BJ (cell line): ENCODE data around the gene SFPQ. TPM values are rescaled to one million over a fixed set of nuclear protein-coding genes. Genes with fewer than 3 reads are reported as not detected.

ENCODE experiments used
- CTCF ChIA-PET: fragments of 350-600 bp; formaldehyde crosslinking; extraction: SDS; loops from one replicate; lab custom pipeline; 2021; ENCODE audit warnings: antibody characterized with exemption, inconsistent platforms; lab: Yijun Ruan, JAX
- POLR2A ChIA-PET: fragments of 300-600 bp; sonication (Branson Sonifier 250); formaldehyde crosslinking; extraction: SDS; loops from one replicate; lab custom pipeline; 2021; ENCODE audit warnings: antibody characterized with exemption; lab: Charles Lee
- DNase-seq: peaks from one replicate; pipeline ENCODE4 v3.0.0-alpha.2; 2011; ENCODE audit warnings: low read depth
- H3K27me3 ChIP-seq: 2 replicates; pipeline ENCODE4 v1.6.0; 2011; ENCODE audit warnings: low read length; ENCODE audit not compliant: control insufficient read depth, insufficient read depth
- H3K36me3 ChIP-seq: 2 replicates; pipeline ENCODE4 v1.5.1; 2011; ENCODE audit warnings: low read length; ENCODE audit not compliant: control insufficient read depth, insufficient read depth
- H3K4me3 ChIP-seq: 2 replicates; pipeline ENCODE4 v1.5.1; 2011; ENCODE audit warnings: low read depth, mild to moderate bottlenecking, control low read depth, low read length
- CTCF ChIP-seq: IDR thresholded peaks from 2 replicates; pipeline ENCODE4 v1.5.1; 2011; ENCODE audit warnings: low read depth, mild to moderate bottlenecking, control low read depth, inconsistent platforms, low read length, moderate library complexity; ENCODE audit not compliant: insufficient read depth
- polyA plus RNA-seq: library from polyadenylated mRNA; depleted of rRNA; stranded (reverse); fragments of >200 nt; gene quantifications from 2 replicates; pipeline ENCODE4 v1.2.3, GENCODE V29; 2011

Gene SFPQ
- polyA plus RNA-seq, 1 experiment = 27.3 TPM

DNA sequence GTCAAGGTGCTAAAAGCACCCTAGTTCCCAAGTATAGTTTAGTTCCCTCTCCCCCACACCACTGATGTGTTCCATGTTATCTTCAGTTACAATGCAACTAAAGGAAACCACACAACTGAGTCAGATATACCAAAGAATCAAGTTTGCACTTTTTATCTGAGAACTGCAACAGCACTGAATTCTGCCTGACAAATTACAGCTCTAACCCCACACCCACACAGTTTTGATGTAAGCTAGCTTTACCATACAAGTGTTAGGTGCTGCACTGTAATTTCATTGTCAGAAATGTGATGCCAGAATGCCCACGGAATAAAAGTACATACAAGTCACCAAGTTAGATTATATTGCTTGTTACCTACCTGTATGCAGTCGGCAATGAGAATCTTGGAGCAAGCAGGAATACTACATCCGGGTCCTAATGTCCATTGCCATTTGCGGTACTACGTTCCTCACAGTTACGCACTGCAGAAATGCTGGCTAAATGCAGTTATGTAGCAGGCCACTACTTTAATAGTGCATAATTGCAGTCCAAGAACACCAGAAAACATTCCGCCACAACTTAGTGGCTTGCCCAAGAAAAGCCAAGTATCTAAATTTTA is 12.1 kb downstream of the SFPQ start:
- CTCF ChIA-PET = interaction anchor here (1.2 kb wide), 2 partner anchors 8 to 91 kb away, joined by 3 read pairs; no protein-coding TSS in a partner anchor
- Histone ChIP-seq H3K36me3 (peaks cover 28% of the 10 kb centered on the region), H3K27me3 (no peaks in the 10 kb centered on the region), H3K4me3 (no peak overlapping the region)
- TF ChIP-seq CTCF = no peak
- POLR2A ChIA-PET = no interaction called here
- DNase-seq = no peak

DNA sequence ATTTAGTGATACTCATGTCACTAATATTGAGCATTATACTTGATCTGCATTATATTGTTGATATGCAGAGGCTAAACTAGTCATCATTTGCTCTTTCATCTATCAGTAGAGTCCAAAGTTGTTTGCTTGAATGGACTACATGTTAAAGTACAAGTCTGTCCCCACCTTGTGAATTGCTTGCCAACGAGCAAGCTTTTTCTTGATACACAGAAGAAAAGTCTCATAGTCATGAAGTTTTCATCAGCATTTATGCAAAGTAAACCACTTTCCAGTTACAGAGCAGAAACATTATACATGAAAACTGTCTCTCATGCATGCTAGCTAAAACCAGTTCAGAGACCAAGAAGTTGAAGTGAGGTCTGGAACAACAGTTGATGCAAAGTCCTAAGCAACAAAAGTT is 13.0 kb downstream of the SFPQ start:
- Histone ChIP-seq H3K36me3 (peaks cover 27% of the 10 kb centered on the region), H3K27me3 (no peaks in the 10 kb centered on the region), H3K4me3 (no peak overlapping the region)
- ChIA-PET POLR2A (no interaction called here), CTCF (interaction anchor here (1.2 to 1.5 kb wide), 3 partner anchors 10 to 327 kb away, joined by 3 to 4 read pairs (median 4); no protein-coding TSS in a partner anchor)
- DNase-seq = no peak
- no peak for TF ChIP-seq CTCF

DNA sequence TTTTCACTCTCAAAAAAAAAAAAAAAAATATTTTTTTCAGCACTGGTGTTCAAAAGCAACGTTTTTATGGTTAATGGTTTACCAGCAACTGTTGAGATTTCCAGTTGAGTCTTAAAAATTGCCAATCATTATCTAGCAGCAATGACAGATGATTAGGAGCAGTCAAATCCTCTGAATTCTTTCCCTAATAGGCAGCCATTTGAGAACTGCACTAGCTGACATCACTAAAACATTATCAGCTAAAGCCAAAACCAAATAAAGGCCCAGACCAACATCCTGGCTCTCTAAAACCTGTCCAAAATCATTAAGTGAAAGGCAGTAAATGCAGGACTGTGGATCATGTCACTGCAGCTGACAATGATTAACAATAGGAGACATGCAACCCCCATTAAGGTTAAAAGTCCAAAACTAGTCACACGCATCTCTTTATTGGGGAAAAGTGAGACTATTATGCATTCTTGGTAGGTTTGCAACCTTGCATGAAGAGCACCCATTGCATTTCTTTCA is 14.0 kb downstream of the SFPQ start:
- Histone ChIP-seq H3K4me3 (no peak overlapping the region), H3K27me3 (no peaks in the 10 kb centered on the region), H3K36me3 (peaks cover 25% of the 10 kb centered on the region)
- ChIA-PET CTCF (interaction anchor here (0.9 to 1.5 kb wide), 3 partner anchors 11 to 589 kb away, joined by 3 to 4 read pairs (median 4); no protein-coding TSS in a partner anchor), POLR2A (no interaction called here)
- DNase-seq = no peak
- no peak for TF ChIP-seq CTCF

- POLR2A ChIA-PET = no interaction called here
- Histone ChIP-seq H3K27me3 (no peaks in the 10 kb centered on the region), H3K36me3 (peaks cover 23% of the 10 kb centered on the region)
Measured at GRCh38 chr1:35178295-35178695, 14.7 kb downstream of the SFPQ start.

More at GRCh38 chr1:35178295-35178695, 14.7 kb downstream of the SFPQ start:
- H3K4me3 ChIP-seq = no peak overlapping the region
- DNase-seq = no peak
- TF ChIP-seq CTCF = no peak
- CTCF ChIA-PET = no interaction called here
